Activated CD4-positive, alpha-beta T cell treated with anti-CD3 and anti-CD28 coated beads, Interleukin-2, Interleukin-4, amounts not matched to agents 100 ng/mL and 50 ng/mL, durations not matched to agents 16 hours and 8 hours (primary cell): ENCODE data around the gene EDARADD.

Source experiments
- DNase-seq: peaks from one replicate; pipeline ENCODE4 v3.0.0-alpha.2; 2020; ENCODE audit warnings: low spot score

The EDARADD gene

GRCh38 chr1:236516929-236517704 lies 123.0 kb downstream of the EDARADD start:
- DNase-seq, result peak; percentile 41

DNA sequence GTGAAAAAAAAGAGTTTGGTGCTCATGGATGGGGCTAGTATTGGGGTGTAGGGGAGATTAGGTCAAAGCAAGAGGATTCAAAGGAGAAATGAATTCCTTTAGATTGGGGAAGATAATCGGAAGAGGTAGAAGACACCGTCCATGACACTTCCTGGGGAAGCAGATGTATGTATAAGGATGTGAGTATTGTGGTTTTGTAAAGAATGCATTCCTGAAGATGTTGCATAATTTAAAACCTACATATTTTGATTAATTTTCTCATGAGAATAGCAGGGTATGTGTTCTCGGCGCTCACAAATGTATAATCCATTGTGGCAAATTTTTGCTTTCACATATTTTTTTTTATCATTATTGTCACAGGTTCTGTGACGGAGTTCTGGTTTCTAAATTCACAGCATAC lies 124.2 kb downstream of the EDARADD start:
- DNase-seq, result no peak

DNA sequence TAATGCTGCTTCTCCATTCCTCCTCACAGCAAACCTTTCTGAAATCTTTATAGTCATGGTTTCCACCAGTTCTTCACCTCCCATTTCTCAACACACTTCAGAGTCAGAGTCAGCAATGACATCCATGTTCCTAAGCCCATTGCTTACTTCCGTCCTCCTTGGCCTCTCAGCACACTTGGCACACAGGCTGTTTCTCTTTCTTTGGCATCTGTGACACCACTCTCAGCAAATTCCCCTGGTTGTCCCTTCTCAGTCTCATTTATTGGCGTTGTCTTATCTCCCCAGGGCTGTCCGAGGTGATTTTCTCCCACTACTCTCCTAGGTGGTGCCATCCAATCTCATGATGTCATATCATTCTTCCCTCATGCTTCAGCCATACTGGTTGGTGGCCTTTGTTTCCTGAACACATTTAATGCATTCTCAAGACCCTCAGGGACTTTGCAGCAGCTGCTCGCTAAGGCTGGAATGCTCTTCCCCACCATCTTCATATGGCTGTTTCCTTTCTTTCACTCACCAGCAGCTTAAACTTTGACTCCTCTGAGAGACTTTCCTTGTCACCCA lies 126.4 kb downstream of the EDARADD start:
- DNase-seq, result no peak

DNA sequence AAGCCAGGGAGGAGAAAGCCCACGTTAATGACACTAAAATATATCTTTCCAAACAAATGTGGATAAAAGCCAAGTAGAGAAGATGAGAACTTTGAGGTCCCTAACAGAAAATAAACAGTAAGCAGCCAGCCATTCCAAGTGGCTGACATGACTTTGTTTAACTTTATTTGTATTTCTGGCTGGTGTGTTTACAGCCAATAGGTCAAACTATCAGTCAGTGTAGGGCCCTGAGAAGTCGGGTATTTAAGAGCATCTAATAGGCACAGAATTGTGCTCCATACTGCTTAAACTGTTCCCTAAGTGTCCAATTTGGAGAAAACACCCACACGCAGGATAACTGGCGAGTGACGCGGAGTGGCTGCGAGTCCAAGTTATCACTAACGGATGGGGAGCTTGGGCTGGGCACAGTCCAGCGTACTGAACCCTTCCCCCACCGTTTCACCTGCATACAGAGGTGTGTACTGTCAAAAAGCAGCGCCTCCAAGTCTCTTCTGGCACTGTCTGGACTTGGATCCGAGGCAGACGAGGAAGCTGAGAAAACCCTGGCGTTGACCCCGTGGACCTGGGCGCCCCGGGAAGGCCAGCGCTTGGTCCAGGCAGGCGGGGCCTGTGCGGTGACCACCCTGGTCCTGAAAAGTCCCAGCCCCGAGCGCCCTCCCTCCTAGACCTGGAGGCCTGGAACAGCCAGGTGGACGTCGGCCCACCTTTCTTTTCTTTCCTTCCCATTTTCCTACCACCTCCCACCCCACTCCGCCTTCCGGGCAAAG lies 129.0 kb downstream of the EDARADD start:
- DNase-seq, result no peak

DNA sequence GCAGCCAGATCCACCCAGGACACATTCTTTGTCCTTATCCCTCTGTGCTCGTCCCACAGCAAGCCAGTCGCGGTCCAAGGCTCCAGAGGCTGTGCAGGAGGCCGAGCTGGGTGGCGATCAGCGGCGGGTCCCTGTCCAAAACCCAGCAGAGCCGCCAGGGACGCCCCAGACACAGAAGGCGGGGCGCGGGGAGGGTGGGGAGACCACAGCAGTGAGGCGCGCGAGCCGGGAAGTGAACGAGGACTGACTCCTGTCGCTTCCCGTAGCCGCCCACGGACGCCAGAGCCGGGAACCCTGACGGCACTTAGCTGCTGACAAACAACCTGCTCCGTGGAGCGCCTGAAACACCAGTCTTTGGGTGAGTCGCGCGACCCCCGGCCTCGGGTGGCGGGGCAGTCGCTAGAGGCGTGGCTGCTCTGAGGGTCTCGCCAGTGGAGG lies 129.6 kb downstream of the EDARADD start, which contains the start of gene LGALS8:
TSS of gene LGALS8 (plus strand) at position 279 of the 438 bp plus-strand sequence. CDS start 2,089 bp downstream, outside the sequence.
- peak; percentile 86 for DNase-seq

DNA sequence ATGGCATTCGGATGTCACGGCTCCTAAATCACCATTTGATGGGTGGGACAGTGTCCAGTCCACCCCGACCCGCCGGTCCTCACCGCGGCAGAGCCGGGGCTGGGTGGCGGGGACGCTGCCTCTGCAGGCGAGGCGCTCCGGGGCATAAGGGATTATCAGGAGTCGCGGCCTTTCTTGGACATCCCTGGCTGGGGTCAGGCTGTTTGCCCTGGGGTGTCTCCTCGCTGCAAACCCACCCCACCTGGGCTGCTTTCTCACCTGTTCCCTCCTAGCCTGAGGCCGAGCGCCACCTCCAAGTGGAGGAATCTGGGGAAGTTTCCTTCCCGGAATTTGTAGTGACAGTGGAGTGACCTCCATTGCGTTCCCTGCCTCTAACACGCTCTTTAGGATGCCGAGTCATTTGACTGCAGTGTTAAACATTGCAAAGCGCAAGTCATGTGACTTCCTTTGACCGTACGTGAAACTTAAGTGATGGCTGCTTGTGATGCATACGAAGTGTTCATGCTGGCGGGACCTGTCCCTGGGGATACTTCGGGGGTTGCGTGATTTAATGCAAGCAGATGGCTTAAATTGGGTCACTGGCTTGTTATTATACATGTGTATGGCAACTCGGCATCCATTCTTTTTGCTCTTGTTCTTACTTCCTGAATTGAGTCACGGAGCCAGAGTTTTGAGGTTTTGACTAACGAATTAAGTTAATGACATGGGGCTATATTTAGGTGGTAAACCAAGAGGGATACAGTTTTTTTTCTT lies 130.2 kb downstream of the EDARADD start:
- DNase-seq, result peak; percentile 82

DNA sequence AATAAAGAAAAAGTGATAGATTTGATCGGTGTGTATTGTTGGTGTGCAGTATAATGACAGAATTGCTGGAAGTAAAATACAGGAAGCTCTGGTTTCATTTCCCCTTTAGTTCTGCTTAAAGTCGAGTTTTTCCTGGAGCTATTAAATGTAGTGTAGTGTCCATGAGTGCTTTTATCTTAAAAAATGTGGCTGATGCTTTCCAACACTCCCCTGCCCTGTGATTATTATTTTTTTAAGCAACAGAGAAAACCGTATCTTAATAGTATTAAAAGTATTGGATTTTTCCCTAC lies 130.8 kb downstream of the EDARADD start:
- DNase-seq, result no peak

DNA sequence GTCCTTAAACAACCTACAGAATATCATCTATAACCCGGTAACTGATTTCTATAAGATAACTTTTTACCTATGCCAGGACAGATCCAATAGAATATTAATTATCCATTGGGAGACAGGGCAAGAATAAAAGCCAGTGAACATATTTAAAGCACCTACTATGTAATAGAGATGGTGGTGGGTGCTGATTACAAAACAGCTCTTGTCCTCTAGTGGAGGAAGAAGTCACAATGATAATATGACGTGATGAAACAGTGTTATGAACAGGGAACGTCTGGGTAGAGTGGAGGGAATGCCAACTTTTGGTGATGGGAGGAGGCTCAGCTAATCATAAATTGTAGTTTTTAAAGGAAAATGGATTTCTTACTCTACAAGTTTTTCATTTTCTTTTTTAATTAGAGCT lies 132.0 kb downstream of the EDARADD start:
- DNase-seq, result no peak

GRCh38 chr1:236530286-236530685 lies 136.2 kb downstream of the EDARADD start:
- DNase-seq, result no peak

- no peak for DNase-seq
Measured at GRCh38 chr1:236530959-236531358, 136.9 kb downstream of the EDARADD start.

DNA sequence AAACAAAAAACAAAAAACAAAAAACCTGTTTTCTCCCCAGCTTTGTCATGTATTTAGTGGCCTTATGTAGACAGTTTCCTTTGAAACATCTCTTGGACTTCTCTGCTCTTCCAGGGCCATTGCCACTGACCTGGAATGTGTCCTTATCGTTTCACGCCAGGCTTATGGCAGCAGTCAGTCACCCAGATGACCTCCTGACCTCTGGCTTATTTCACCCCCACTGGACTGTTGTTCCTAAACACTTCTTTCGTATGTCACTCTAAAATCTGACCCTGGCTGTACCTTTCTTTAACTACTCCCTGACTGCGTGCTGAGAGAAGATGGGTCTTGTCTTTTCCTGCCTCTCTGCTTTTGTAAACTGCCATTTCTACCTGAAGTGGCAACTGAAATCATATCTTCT lies 138.8 kb downstream of the EDARADD start:
- DNase-seq, result no peak

- peak; percentile 68 for DNase-seq
Measured at GRCh38 chr1:236534151-236534651, 140.1 kb downstream of the EDARADD start.
